Neuronal stem cell (in vitro differentiated cells): Measurements from ENCODE around the gene UBL7.

Experiments used
- DNase-seq: peaks from one replicate; pipeline ENCODE4 v3.0.0-alpha.2; 2013; ENCODE audit warnings: low spot score
- H2AFZ ChIP-seq: one replicate; pipeline ENCODE4 v1.6.1; 2013; ENCODE audit warnings: mild to moderate bottlenecking, low read length, inconsistent platforms
- H2AK5ac ChIP-seq: 2 replicates; pipeline ENCODE4 v1.6.1; 2013; ENCODE audit warnings: low read depth, mild to moderate bottlenecking, inconsistent platforms, low read length, moderate library complexity, mixed read lengths
- H2BK120ac ChIP-seq: 2 replicates; pipeline ENCODE4 v1.6.1; 2013; ENCODE audit warnings: low read depth, mild to moderate bottlenecking, inconsistent platforms, low read length, moderate library complexity, mixed read lengths
- H2BK12ac ChIP-seq: one replicate; pipeline ENCODE4 v1.6.1; 2013; ENCODE audit warnings: low read length, inconsistent platforms
- H2BK15ac ChIP-seq: 2 replicates; pipeline ENCODE4 v1.6.1; 2013; ENCODE audit warnings: mild to moderate bottlenecking, low read length, inconsistent platforms, mixed read lengths
- H2BK5ac ChIP-seq: one replicate; pipeline ENCODE4 v1.6.1; 2013; ENCODE audit warnings: inconsistent platforms, mild to moderate bottlenecking, low read length, moderate library complexity
- H3K14ac ChIP-seq: one replicate; pipeline ENCODE4 v1.6.1; 2013; ENCODE audit warnings: low read length, inconsistent platforms
- H3K18ac ChIP-seq: 2 replicates; pipeline ENCODE4 v1.6.1; 2013; ENCODE audit warnings: low read length, inconsistent platforms
- H3K23ac ChIP-seq: 2 replicates; pipeline ENCODE4 v1.6.1; 2013; ENCODE audit warnings: low read depth, mild to moderate bottlenecking, mixed read lengths, low read length, inconsistent platforms; ENCODE audit not compliant: poor library complexity
- H3K27ac ChIP-seq: replicated peaks from 3 replicates; pipeline ENCODE4 v1.5.1; 2013; ENCODE audit warnings: low read length, inconsistent platforms
- H3K27me3 ChIP-seq, 3 experiments: 2 replicates each; pipeline ENCODE4 v1.6.1; 2013; ENCODE audit warnings: low read length in 3 of 3, mild to moderate bottlenecking in 2 of 3, inconsistent platforms in 1 of 3, low read depth in 1 of 3, mixed read lengths in 1 of 3, moderate library complexity in 1 of 3; ENCODE audit not compliant: control insufficient read depth in 3 of 3, insufficient read depth in 3 of 3
- H3K36me3 ChIP-seq, 2 donors: replicated peaks in 1 of 2; 2 replicates each; pipeline ENCODE4 v1.6.1; 2013; ENCODE audit warnings: low read length in 2 of 2; ENCODE audit not compliant: control insufficient read depth in 2 of 2, insufficient read depth in 2 of 2
- H3K4ac ChIP-seq: 2 replicates; pipeline ENCODE4 v1.6.1; 2013; ENCODE audit warnings: inconsistent platforms, mild to moderate bottlenecking, low read length, moderate library complexity
- H3K4me1 ChIP-seq, 2 donors: 1 replicate in 1 of 2; 2 replicates in 1 of 2; pipeline ENCODE4 v1.6.1; 2013; ENCODE audit warnings: low read length in 2 of 2, low read depth in 1 of 2; ENCODE audit not compliant: control insufficient read depth in 2 of 2, insufficient read depth in 1 of 2
- H3K4me2 ChIP-seq: one replicate; pipeline ENCODE4 v1.6.1; 2013; ENCODE audit warnings: mild to moderate bottlenecking, low read length, inconsistent platforms; ENCODE audit not compliant: insufficient read depth, poor library complexity, severe bottlenecking
- H3K4me3 ChIP-seq, 2 donors: 2 replicates each; pipeline ENCODE4 v1.5.1; 2013; ENCODE audit warnings: low read length in 2 of 2, mild to moderate bottlenecking in 2 of 2, inconsistent platforms in 1 of 2, moderate library complexity in 1 of 2
- H3K79me1 ChIP-seq: one replicate; pipeline ENCODE4 v1.6.1; 2013; ENCODE audit warnings: low read depth, mild to moderate bottlenecking, inconsistent platforms, low read length, moderate library complexity
- H3K9ac ChIP-seq: one replicate; pipeline ENCODE4 v1.6.1; 2013; ENCODE audit warnings: mild to moderate bottlenecking, low read depth, low read length, inconsistent platforms; ENCODE audit not compliant: poor library complexity
- H3K9me3 ChIP-seq, 2 donors: replicated peaks in 1 of 2; 2 replicates each; pipeline versions ENCODE3 to v1.6.1; 2013; ENCODE audit warnings: low read length in 2 of 2, mild to moderate bottlenecking in 2 of 2, inconsistent platforms in 1 of 2, low read depth in 1 of 2, mixed read lengths in 1 of 2, moderate library complexity in 1 of 2; ENCODE audit not compliant: control insufficient read depth in 2 of 2, insufficient read depth in 1 of 2
- H4K8ac ChIP-seq: one replicate; pipeline ENCODE4 v1.6.1; 2013; ENCODE audit warnings: low read depth, mild to moderate bottlenecking, inconsistent platforms, low read length, moderate library complexity
- H4K91ac ChIP-seq: one replicate; pipeline ENCODE4 v1.6.1; 2013; ENCODE audit warnings: low read length, low read depth, mild to moderate bottlenecking, inconsistent platforms; ENCODE audit not compliant: poor library complexity
- WGBS, 2 donors: extraction: QIAGEN DNeasy Blood & Tissue Kit; methylation state at CpG; one replicate each; pipeline ENCODE4 v1.1.7; 2013; ENCODE audit warnings: missing lambda C conversion rate in 2 of 2, mixed read lengths in 1 of 2; ENCODE audit not compliant: insufficient read length in 2 of 2, insufficient replicate concordance in 1 of 2; ENCODE audit errors: extremely low coverage in 2 of 2; 5-methylcytosine and 5-hydroxymethylcytosine counted together

Gene UBL7

DNA sequence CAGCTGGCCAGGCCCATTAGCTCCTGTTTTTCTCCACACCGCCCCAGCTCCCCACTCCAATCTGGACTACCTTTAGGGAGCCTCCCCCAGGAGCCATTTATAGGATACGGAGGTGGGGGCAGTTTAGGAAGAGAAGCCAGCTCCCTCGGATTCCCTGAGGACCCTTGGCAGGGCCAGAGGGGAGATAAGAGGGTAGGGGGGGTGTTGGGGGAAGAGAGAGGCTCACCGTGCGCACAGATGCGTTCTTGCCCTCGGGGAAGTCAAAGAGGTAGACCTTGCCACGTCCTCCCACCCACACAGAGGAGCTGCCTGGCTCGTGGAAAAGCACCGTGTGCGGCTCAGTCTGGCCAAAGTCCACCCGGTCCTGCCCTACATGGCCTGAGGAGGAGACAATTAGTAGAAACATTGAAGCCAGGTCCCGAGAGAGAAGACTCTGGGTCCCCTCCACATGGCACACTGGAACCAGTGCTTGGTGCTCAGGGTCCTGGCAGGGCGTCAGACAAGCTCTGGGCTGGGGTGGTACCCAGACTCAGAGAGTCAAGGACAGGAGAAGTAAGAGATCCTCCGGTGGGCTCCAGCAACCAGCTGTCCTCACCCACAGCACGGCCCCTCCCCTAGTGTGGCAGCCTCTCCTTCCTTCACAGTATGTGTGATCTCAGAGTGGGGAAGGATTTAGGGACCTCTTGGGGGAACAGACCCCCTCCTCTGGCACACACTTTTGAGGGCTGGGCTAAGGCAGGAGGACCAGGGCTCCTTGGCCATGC is 42.2 kb downstream of the UBL7 start:
- H4K8ac ChIP-seq, result no peak overlapping the region
- H3K9me3 ChIP-seq, result no peaks in the 10 kb centered on the region
- no peak overlapping the region for H3K27ac ChIP-seq
- H3K27me3 ChIP-seq, result no peaks in the 10 kb centered on the region
- peak overlapping the region; percentile 16 for H2AK5ac ChIP-seq
- peak overlapping the region; percentile 23 for H3K18ac ChIP-seq
- H2BK120ac ChIP-seq, result no peak overlapping the region
- H3K4me3 ChIP-seq, result no peak overlapping the region
- H2BK5ac ChIP-seq, result no peak overlapping the region
- no peak for DNase-seq
- no peak overlapping the region for H2BK15ac ChIP-seq
- no CpG with 5 or more reads among the region's 16 CpGs for WGBS, 2 donors
- H2BK12ac ChIP-seq, result no peak overlapping the region
- no peak overlapping the region for H4K91ac ChIP-seq
- H3K79me1 ChIP-seq, result peaks cover 6% of the 10 kb centered on the region
- no peak overlapping the region for H3K9ac ChIP-seq
- H3K4me1 ChIP-seq, result peaks cover 28 to 40% of the 10 kb centered on the region in 2 donors
- no peak overlapping the region for H2AFZ ChIP-seq
- no peak overlapping the region for H3K23ac ChIP-seq
- no peak overlapping the region for H3K4ac ChIP-seq
- H3K4me2 ChIP-seq, result no peak overlapping the region
- no peak overlapping the region for H3K14ac ChIP-seq
- H3K36me3 ChIP-seq, result peaks cover 15 to 20% of the 10 kb centered on the region in 2 donors

DNA sequence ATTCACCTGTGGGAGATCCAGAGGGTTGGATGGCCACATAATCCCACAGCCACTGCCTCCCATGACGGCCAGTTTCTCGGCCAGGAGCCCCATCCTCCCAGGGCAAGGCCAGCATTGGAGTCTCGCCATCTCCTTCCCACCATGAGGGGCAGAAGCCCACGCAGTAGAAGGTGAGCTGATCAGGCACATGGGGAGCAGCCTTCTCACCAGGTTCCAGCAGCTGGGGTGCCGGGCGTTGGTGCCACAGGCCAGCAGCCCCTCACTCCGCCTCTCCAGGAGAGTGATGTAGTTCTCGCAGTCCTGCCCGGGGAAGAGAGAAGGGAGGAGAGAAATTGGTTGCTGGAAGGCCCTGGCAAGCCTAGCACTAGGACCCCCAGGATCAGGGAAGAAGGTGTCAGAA is 43.3 kb downstream of the UBL7 start:
- H3K27me3 ChIP-seq, result no peaks in the 10 kb centered on the region
- H4K8ac ChIP-seq, result no peak overlapping the region
- no peaks in the 10 kb centered on the region for H3K9me3 ChIP-seq
- H2BK15ac ChIP-seq, result no peak overlapping the region
- H3K4me1 ChIP-seq, result peaks cover 24 to 30% of the 10 kb centered on the region in 2 donors
- H3K79me1 ChIP-seq, result peaks cover 6% of the 10 kb centered on the region
- H3K23ac ChIP-seq, result no peak overlapping the region
- H3K36me3 ChIP-seq, result peaks cover 18 to 20% of the 10 kb centered on the region in 2 donors
- peak overlapping the region; percentile 38 for H3K4ac ChIP-seq
- no peak overlapping the region for H4K91ac ChIP-seq
- no peak overlapping the region for H3K14ac ChIP-seq
- no CpG with 5 or more reads among the region's 9 CpGs for WGBS, 2 donors
- H2BK5ac ChIP-seq, result no peak overlapping the region
- H2BK120ac ChIP-seq, result no peak overlapping the region
- H2AFZ ChIP-seq, result no peak overlapping the region
- H3K4me3 ChIP-seq, result no peak overlapping the region
- H3K4me2 ChIP-seq, result no peak overlapping the region
- H3K27ac ChIP-seq, result no peak overlapping the region
- H2BK12ac ChIP-seq, result no peak overlapping the region
- H2AK5ac ChIP-seq, result no peak overlapping the region
- peak overlapping the region; percentile 64 for H3K9ac ChIP-seq
- DNase-seq, result no peak
- peak overlapping the region; percentile 54 for H3K18ac ChIP-seq

DNA sequence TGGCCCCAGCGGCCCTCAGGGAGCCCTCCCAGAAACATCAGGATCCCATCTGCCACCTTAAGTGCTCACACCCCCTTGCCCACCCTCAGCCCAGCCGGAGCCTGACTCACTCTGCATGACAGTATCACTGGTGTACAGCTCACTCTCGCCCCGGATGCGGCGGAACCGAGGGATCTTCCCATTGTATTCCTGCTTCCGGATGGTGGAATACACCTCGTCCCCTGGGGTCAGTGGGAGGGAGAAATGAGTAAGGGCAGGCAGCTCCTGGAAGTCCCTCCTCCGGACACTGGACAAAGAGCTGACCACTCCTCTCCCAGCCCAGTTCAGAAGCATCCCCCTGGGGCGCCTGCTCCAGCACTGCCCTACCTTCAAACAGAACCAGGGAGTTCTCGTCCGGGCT is 43.7 kb downstream of the UBL7 start:
- H3K4ac ChIP-seq, result no peak overlapping the region
- H3K27me3 ChIP-seq, result no peaks in the 10 kb centered on the region
- H3K18ac ChIP-seq, result no peak overlapping the region
- H3K27ac ChIP-seq, result no peak overlapping the region
- H3K4me2 ChIP-seq, result no peak overlapping the region
- peaks cover 6% of the 10 kb centered on the region for H3K79me1 ChIP-seq
- H3K36me3 ChIP-seq, result peaks cover 18 to 20% of the 10 kb centered on the region in 2 donors
- no peak overlapping the region for H2BK5ac ChIP-seq
- H3K9me3 ChIP-seq, result no peaks in the 10 kb centered on the region
- H3K4me3 ChIP-seq, result no peak overlapping the region
- H2BK12ac ChIP-seq, result peak overlapping the region; percentile 47
- no peak overlapping the region for H2AK5ac ChIP-seq
- H3K14ac ChIP-seq, result no peak overlapping the region
- no CpG with 5 or more reads among the region's 13 CpGs for WGBS, 2 donors
- no peak overlapping the region for H2BK15ac ChIP-seq
- no peak overlapping the region for H3K9ac ChIP-seq
- no peak overlapping the region for H3K23ac ChIP-seq
- H2BK120ac ChIP-seq, result no peak overlapping the region
- peaks cover 19 to 26% of the 10 kb centered on the region in 2 donors for H3K4me1 ChIP-seq
- no peak overlapping the region for H4K8ac ChIP-seq
- no peak for DNase-seq
- no peak overlapping the region for H2AFZ ChIP-seq
- H4K91ac ChIP-seq, result no peak overlapping the region

DNA sequence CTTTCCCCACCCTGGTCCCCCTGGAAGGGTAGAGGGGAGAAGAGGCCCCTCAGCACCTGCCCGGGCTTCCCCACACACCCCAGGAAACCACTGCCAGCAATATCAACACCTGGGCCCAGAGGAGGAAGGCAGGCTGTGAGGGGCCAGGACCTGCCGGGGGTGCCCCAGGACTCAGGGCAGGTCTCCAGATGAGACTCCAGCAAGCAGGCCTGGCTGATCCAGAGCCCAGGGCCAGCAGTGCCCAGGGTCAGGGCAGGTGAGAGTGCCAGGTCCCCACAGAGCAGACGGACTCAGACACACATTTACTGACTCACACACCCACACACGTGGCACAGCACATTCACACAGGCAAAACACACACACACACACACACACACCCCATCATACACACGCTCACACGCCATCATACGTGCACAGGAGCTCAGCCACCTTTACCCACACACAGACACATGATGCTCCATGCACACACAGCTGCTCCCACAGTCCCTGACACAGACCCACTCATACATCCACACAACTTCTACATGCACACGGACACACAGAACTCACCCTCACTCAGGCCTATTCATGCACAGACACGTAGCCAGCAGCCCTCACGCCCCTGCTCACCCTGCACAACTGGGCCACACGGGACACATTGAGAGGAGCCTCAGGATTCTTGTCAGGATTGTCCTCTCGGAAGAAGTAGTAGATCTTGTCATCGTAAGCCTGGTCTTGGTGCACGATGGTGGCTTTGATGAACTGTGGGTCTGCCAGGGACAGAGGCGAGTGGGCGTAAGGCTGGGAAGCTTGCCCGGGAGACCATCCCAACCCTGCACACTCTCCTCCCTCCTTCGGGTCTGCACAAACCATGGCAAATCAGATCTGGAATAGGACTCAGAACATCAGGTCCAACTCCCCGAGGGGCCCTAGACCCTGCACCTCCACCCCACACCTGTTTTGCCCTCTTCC is 44.7 kb downstream of the UBL7 start:
- no peak overlapping the region for H2AFZ ChIP-seq
- H2BK120ac ChIP-seq, result no peak overlapping the region
- H3K79me1 ChIP-seq, result peaks cover 4% of the 10 kb centered on the region
- peak overlapping the region; percentile 72 for H3K9ac ChIP-seq
- H2AK5ac ChIP-seq, result no peak overlapping the region
- WGBS, 2 donors, result no CpG with 5 or more reads among the region's 19 CpGs
- H3K23ac ChIP-seq, result peak overlapping the region; percentile 82
- H2BK12ac ChIP-seq, result peak overlapping the region; percentile 36
- H3K14ac ChIP-seq, result no peak overlapping the region
- no peak for DNase-seq
- H3K4me3 ChIP-seq, result peak overlapping the region in 1 of 2 donors; percentile 5
- H3K18ac ChIP-seq, result peak overlapping the region; percentile 13
- no peak overlapping the region for H2BK5ac ChIP-seq
- no peak overlapping the region for H4K91ac ChIP-seq
- no peaks in the 10 kb centered on the region for H3K27me3 ChIP-seq
- no peak overlapping the region for H2BK15ac ChIP-seq
- no peaks in the 10 kb centered on the region for H3K9me3 ChIP-seq
- no peak overlapping the region for H4K8ac ChIP-seq
- H3K4ac ChIP-seq, result no peak overlapping the region
- peaks cover 18 to 20% of the 10 kb centered on the region in 2 donors for H3K36me3 ChIP-seq
- no peak overlapping the region for H3K4me2 ChIP-seq
- H3K4me1 ChIP-seq, result peaks cover 10 to 16% of the 10 kb centered on the region in 2 donors
- H3K27ac ChIP-seq, result no peak overlapping the region
